ENCODE data around the gene CDC25A. TPM values are rescaled to one million over a fixed set of nuclear protein-coding genes. Genes with fewer than 3 reads are reported as not detected.
A peak's percentile ranks its signal among the peaks of the same experiment; 100 is the strongest.

CDC25A gene
- total and polyA plus RNA-seq, 2 of the 13 experiments (the other 11 are each of a cell fraction or from before 2014, with no cell fraction given): 7.9 to 45.4 TPM

DNA sequence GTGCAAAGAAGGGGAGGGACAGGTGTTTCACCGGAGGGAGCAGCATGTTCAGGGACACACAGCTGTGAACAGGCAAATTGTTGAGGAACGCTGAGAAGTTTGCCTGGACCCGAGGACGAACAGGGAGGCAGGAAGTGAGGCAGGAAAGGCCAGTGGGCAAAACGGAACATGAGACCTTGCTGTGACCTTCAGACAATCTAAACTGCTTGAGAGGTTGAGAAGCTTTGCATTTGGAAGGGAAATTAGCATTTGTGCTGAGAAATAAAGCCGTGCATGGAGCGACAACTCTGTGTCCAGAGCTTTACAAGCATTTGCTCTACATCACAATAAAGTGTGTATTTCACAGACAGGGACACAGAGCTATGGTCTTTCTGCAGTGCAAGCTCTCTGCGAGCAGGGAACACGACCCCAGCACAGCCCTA lies 47.9 kb downstream of the CDC25A start (continued):
- TF ChIP-seq, protein P1, sequence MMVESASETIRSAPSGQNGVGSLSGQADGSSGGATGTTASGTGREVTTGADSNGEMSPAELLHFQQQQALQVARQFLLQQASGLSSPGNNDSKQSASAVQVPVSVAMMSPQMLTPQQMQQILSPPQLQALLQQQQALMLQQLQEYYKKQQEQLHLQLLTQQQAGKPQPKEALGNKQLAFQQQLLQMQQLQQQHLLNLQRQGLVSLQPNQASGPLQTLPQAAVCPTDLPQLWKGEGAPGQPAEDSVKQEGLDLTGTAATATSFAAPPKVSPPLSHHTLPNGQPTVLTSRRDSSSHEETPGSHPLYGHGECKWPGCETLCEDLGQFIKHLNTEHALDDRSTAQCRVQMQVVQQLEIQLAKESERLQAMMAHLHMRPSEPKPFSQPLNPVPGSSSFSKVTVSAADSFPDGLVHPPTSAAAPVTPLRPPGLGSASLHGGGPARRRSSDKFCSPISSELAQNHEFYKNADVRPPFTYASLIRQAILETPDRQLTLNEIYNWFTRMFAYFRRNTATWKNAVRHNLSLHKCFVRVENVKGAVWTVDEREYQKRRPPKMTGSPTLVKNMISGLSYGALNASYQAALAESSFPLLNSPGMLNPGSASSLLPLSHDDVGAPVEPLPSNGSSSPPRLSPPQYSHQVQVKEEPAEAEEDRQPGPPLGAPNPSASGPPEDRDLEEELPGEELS (CRISPR knock-in tag; IDR thresholded peaks at IDR 0.05): no peak
- TF ChIP-seq CEBPB (IDR thresholded peaks at IDR 0.05; ENCODE audit: borderline replicate concordance, low read depth, low read length) (no peak), ZNF567 (CRISPR knock-in tag; IDR thresholded peaks at IDR 0.05; ENCODE audit: borderline replicate concordance) (0 out of 2 replicates have a peak, but pooled peaks have one; percentile 23), ZNF260 (CRISPR knock-in tag; IDR thresholded peaks at IDR 0.05; ENCODE audit: borderline replicate concordance, low read depth) (no peak), FOSL1 (CRISPR knock-in tag; IDR thresholded peaks at IDR 0.05; ENCODE audit: borderline replicate concordance) (no peak), GABPA (IDR thresholded peaks at IDR 0.05; ENCODE audit: low read depth, low read length) (peak; percentile 60), GABPA (CRISPR knock-in tag; IDR thresholded peaks at IDR 0.05; ENCODE audit: low read depth) (peak; percentile 82), SUZ12 (IDR thresholded peaks at IDR 0.05; ENCODE audit: low read depth, low read length) (no peak), AGO2 (optimal IDR thresholded peaks at IDR 0.05; ENCODE audit: low read depth, low read length) (no peak), POLR2A (IDR thresholded peaks at IDR 0.05; ENCODE audit: insufficient read depth in 1 of 2, low read depth in 2 of 2, low read length in 2 of 2) (no peak), RORA (CRISPR knock-in tag; IDR thresholded peaks at IDR 0.05) (no peak), ZNF564 (CRISPR knock-in tag; IDR thresholded peaks at IDR 0.05) (no peak), HOXA9 (CRISPR knock-in tag; IDR thresholded peaks at IDR 0.05; ENCODE audit: borderline replicate concordance) (no peak), ZNF570 (CRISPR knock-in tag; IDR thresholded peaks at IDR 0.05; ENCODE audit: borderline replicate concordance) (no peak), ZNF546 (CRISPR knock-in tag; conservative IDR thresholded peaks at IDR 0.05) (no peak), NKX3-1 (CRISPR knock-in tag; IDR thresholded peaks at IDR 0.05) (no peak), CBX1 (IDR thresholded peaks at IDR 0.05; ENCODE audit: low read depth) (no peak)
- TF ChIP-seq, protein P2, sequence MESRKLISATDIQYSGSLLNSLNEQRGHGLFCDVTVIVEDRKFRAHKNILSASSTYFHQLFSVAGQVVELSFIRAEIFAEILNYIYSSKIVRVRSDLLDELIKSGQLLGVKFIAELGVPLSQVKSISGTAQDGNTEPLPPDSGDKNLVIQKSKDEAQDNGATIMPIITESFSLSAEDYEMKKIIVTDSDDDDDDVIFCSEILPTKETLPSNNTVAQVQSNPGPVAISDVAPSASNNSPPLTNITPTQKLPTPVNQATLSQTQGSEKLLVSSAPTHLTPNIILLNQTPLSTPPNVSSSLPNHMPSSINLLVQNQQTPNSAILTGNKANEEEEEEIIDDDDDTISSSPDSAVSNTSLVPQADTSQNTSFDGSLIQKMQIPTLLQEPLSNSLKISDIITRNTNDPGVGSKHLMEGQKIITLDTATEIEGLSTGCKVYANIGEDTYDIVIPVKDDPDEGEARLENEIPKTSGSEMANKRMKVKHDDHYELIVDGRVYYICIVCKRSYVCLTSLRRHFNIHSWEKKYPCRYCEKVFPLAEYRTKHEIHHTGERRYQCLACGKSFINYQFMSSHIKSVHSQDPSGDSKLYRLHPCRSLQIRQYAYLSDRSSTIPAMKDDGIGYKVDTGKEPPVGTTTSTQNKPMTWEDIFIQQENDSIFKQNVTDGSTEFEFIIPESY (CRISPR knock-in tag; IDR thresholded peaks at IDR 0.05): no peak
- TF ChIP-seq, protein P3, sequence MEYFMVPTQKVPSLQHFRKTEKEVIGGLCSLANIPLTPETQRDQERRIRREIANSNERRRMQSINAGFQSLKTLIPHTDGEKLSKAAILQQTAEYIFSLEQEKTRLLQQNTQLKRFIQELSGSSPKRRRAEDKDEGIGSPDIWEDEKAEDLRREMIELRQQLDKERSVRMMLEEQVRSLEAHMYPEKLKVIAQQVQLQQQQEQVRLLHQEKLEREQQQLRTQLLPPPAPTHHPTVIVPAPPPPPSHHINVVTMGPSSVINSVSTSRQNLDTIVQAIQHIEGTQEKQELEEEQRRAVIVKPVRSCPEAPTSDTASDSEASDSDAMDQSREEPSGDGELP (IDR thresholded peaks at IDR 0.05; ENCODE audit: borderline replicate concordance, low read depth): peak; percentile 48; the same call in 1 of the 2 replicates
- TF ChIP-seq, protein P4, sequence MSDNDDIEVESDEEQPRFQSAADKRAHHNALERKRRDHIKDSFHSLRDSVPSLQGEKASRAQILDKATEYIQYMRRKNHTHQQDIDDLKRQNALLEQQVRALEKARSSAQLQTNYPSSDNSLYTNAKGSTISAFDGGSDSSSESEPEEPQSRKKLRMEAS (IDR thresholded peaks at IDR 0.05): 0 out of 2 replicates have a peak, but pooled peaks have one; percentile 35
- TF ChIP-seq, protein P5, sequence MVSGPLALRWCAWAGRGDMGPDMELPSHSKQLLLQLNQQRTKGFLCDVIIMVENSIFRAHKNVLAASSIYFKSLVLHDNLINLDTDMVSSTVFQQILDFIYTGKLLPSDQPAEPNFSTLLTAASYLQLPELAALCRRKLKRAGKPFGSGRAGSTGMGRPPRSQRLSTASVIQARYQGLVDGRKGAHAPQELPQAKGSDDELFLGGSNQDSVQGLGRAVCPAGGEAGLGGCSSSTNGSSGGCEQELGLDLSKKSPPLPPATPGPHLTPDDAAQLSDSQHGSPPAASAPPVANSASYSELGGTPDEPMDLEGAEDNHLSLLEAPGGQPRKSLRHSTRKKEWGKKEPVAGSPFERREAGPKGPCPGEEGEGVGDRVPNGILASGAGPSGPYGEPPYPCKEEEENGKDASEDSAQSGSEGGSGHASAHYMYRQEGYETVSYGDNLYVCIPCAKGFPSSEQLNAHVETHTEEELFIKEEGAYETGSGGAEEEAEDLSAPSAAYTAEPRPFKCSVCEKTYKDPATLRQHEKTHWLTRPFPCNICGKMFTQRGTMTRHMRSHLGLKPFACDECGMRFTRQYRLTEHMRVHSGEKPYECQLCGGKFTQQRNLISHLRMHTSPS (CRISPR knock-in tag; IDR thresholded peaks at IDR 0.05; ENCODE audit: low read depth): no peak
- TF ChIP-seq, protein P6, sequence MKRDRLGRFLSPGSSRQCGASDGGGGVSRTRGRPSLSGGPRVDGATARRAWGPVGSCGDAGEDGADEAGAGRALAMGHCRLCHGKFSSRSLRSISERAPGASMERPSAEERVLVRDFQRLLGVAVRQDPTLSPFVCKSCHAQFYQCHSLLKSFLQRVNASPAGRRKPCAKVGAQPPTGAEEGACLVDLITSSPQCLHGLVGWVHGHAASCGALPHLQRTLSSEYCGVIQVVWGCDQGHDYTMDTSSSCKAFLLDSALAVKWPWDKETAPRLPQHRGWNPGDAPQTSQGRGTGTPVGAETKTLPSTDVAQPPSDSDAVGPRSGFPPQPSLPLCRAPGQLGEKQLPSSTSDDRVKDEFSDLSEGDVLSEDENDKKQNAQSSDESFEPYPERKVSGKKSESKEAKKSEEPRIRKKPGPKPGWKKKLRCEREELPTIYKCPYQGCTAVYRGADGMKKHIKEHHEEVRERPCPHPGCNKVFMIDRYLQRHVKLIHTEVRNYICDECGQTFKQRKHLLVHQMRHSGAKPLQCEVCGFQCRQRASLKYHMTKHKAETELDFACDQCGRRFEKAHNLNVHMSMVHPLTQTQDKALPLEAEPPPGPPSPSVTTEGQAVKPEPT (CRISPR knock-in tag; IDR thresholded peaks at IDR 0.05; ENCODE audit: low read depth): no peak
